GM18508 (cell line): ENCODE measurements around the gene CTAGE15.

Experiments
- ATAC-seq: cut with Tn5 transposase; IDR thresholded peaks from one replicate; pipeline ENCODE4 v1.9.1; 2021; ENCODE audit warnings: moderate number of reproducible peaks; ENCODE audit not compliant: insufficient read depth, unreplicated experiment

Gene CTAGE15

DNA sequence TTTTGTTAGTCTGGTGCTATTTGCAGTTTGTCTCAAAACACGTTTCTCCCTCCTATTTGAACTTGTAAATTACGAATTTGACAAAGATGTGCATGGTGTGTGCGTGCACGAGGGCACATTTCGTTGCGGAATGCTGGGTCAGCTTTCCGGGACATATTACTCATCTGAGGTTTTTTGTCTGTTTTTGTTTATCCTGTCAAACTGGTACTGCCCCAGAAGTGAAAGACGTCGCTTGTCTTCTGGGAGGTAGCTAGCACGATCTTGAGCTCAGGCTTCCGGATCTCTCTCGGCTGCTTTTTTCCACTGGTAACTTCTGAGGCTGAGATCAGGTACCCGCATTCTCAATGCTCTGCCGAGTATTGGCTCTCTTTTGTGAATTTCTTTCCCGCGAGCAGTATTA lies 49.6 kb downstream of the CTAGE15 start:
- ATAC-seq, result peak; percentile 30

DNA sequence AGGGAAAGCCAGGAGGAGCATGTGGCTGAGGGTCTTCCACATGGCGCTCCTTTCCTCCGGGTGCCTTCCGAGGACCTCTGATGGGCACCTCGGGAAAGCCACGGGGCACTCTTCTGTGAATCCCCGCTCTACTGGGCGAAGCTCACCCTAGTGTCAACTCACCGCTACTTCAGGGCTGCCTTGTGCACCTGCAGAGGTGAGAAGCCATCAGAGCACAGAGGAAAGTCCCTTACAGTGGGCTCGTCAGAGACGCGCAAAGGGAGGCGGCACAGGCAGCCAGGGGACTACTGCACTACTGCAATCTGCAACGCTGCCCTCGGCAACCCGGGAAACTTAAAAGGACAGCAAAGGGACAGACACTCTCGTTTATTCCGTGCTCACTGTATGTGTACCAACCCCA lies 50.5 kb downstream of the CTAGE15 start:
- peak; percentile 33 for ATAC-seq
